A549 treated with dexamethasone at 1 μM for 4 hours (cell line): ENCODE data around the gene TMED1. TPM values are rescaled to one million over a fixed set of nuclear protein-coding genes. Genes with fewer than 3 reads are reported as not detected.

Experiments used
- total RNA-seq: library from RNA; stranded (reverse); fragments of 200-300 nt; extraction: Qiagen RNA extraction; gene quantifications from 5 replicates; pipeline ENCODE4 v1.2.3, GENCODE V29; 2022

Gene TMED1
- 23.3 to 25.0 TPM (median 23.7 TPM) in 5 replicates for total RNA-seq

GRCh38 chr19:10835754-10836478, at the start of gene TMED1:
Gene TMED1 (minus strand): TSS chr19:10836212. CDS start chr19:10836191, 21 bp downstream.

GRCh38 chr19:10870955-10871603, 35.1 kb upstream of the TMED1 start, which contains the start of gene CARM1:
Gene CARM1 (plus strand): TSS chr19:10871553. CDS start chr19:10871703, 150 bp downstream.

GRCh38 chr19:10848230-10848856, 12.3 kb upstream of the TMED1 start, which contains the start of gene C19orf38:
Gene C19orf38 (plus strand): TSS chr19:10848415. CDS start chr19:10848509, 94 bp downstream.

Other genes starting within 250 kb of the TMED1 start
- gene AP1M2, start 248.9 kb downstream of the TMED1 start, total RNA-seq, result 25.7 to 36.9 TPM (median 30.2 TPM) in 5 replicates
- gene SLC44A2, start 210.7 kb downstream of the TMED1 start, total RNA-seq, result 6.8 to 9.8 TPM (median 8.8 TPM) in 5 replicates
- 132 to 191 TPM (median 177 TPM) in 5 replicates for gene ILF3, start 181.9 kb downstream of the TMED1 start, total RNA-seq
- gene QTRT1, start 134.8 kb downstream of the TMED1 start, total RNA-seq, result 25.9 to 31.2 TPM (median 30.5 TPM) in 5 replicates
- 42.4 to 60.9 TPM (median 58.5 TPM) in 5 replicates for gene DNM2, start 118.1 kb downstream of the TMED1 start, total RNA-seq
- 0.07 to 0.18 TPM (median 0.14 TPM) in 4 of 5 replicates, not detected in the other for gene C19orf38, start 12.2 kb upstream of the TMED1 start, total RNA-seq
- gene CARM1, start 35.3 kb upstream of the TMED1 start, total RNA-seq, result 36.7 to 54.6 TPM (median 52.1 TPM) in 5 replicates
- 13.3 to 23.3 TPM (median 20.9 TPM) in 5 replicates for gene YIPF2, start 92.4 kb upstream of the TMED1 start, total RNA-seq
- gene TIMM29, start 92.6 kb upstream of the TMED1 start, total RNA-seq, result 13.3 to 17.4 TPM (median 15.2 TPM) in 5 replicates
- gene SMARCA4, start 124.8 kb upstream of the TMED1 start, total RNA-seq, result 7.3 to 9.8 TPM (median 8.9 TPM) in 5 replicates